Heart left ventricle (tissue), 13 donors: ENCODE data around the gene PRKCA.

ENCODE experiments used
- CTCF ChIP-seq, 12 donors: fragments of 200-600 bp; sonication (generic) in 4 of 12; IDR thresholded peaks; one replicate each; pipeline versions ENCODE4 v1.5.0 to v1.8.0; 2018 to 2022; ENCODE audit warnings: antibody characterized with exemption in 12 of 12, mild to moderate bottlenecking in 5 of 12
- POLR2A ChIP-seq, 2 donors: fragments of 450-650 bp; IDR thresholded peaks; one replicate each; pipeline ENCODE4 v1.6.1; 2017; ENCODE audit warnings: antibody characterized with exemption in 2 of 2, mild to moderate bottlenecking in 2 of 2, moderate library complexity in 2 of 2
- donor health status: ischemic (EF 13 %, LVEDD 7.1; RV severe dilation, severe dysfunction).
- donor health status: DM: no; HTN: yes; CAD: no.
- donor health status: DM: no; HTN: no; CAD: no.
- donor health status: ischemic (EF 25% LVEDD 6.9; RV normal size, moderate dysfunction).
- donor health status: ischemic (EF 25% LVEDD 5.7; RV mildly dilated, moderate dysfunction).
- donor health status: ischemic (EF 35%, LVEDD 5.7; RV mildly dilated, moderate dysfunction).
- donor health status: nonischemic (EF 11% LVEDD 7.7; RV severe dilation, severe dysfunction).
- donor health status: DM: yes; HTN: yes; CAD: no.
- donor health status: PGD.
- donor health status: ischemic (EF 29% LVEDD 5.4; RV normal size, mild dysfunction).
- donor health status: nonischemic (EF 23%, LVEDD 6.1; RV moderate dilation, normal function).

DNA sequence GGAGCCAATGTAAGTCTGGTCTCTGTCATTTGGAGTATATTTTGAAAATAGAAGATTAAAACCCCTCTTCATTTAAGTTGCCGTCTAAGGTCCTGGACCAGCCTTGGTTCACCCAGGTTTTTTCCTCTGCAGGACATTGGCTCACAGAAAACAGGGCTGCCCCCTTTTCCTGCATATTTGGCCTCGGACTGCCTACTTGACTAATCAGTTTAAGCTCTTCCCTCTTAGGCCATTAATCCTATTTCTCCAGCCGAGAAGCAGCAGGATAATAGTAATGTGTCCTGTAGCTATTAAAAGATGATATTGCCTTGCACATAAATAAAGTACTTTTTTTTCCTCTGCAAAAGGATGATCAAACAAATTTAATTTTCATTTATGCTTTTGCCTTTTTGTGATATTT is 52.1 kb downstream of the PRKCA start:
- TF ChIP-seq CTCF (IDR thresholded peaks at IDR 0.05), result no peak
- TF ChIP-seq POLR2A (IDR thresholded peaks at IDR 0.05), result no peak
